GM06990 (cell line): ENCODE measurements around the gene ATXN7L1.

Experiments
- DNase-seq: peaks from one replicate; pipeline ENCODE4 v3.0.0-alpha.2; 2011; ENCODE audit not compliant: insufficient read length; ENCODE audit errors: extremely low read depth
- H3K27me3 ChIP-seq: replicated peaks from 2 replicates; pipeline ENCODE4 v1.6.0; 2011; ENCODE audit warnings: low read length; ENCODE audit not compliant: control insufficient read depth, insufficient read depth
- H3K36me3 ChIP-seq: 2 replicates; pipeline ENCODE4 v1.5.1; 2011; ENCODE audit warnings: low read length; ENCODE audit not compliant: control insufficient read depth, insufficient read depth
- H3K4me3 ChIP-seq: replicated peaks from 2 replicates; pipeline ENCODE4 v1.5.1; 2011; ENCODE audit warnings: low read depth, mild to moderate bottlenecking, control low read depth, low read length
- TF ChIP-seq, protein P1 (sequence below): IDR thresholded peaks from 2 replicates; pipeline ENCODE4 v1.5.1; 2011; ENCODE audit warnings: low read length, control low read depth, mild to moderate bottlenecking, inconsistent platforms; ENCODE audit not compliant: insufficient read depth, poor library complexity, severe bottlenecking

Gene ATXN7L1

DNA sequence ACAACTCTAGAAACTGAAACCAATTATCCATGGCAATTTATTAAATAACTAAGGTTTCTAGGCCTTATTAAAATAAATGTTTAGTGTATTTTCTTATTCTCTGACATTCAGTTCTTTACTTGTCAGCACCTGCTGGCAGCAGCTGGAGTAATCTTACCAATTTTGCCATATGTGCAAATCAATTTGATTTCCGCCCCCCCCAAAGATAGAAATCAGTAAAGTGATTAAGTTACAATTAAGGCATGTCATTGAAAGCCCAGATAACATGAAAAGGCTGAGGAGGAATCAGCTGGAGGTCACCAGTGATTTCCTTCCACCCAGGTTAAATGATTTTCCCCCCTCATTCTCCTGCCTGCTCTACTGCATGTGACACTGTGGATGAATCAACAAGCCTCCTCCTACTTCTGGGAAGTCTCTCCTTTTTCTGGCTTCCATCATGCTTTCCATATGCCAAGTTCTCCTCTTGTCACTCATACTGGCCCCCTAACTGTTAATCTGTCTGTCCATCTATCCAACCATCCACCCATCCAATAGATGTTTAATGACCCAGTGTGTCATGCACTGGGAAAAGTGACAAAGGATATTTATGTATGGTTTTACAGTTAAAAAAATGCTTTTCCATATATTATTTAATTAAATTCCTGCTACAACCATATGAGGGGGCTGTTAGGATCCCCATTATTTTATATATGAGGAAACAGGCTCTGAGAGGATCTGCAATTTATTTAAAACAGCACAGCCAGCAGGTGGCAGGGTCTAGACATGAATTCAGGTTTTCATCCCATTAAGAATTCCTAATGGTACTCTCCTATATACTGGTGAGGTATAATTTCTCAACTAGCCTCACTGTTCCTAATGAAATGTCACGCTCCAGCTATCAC is 116.5 kb downstream of the ATXN7L1 start:
- Histone ChIP-seq H3K4me3 (no peak overlapping the region), H3K36me3 (no peaks in the 10 kb centered on the region), H3K27me3 (peaks cover 2% of the 10 kb centered on the region)
- TF ChIP-seq, protein P1, sequence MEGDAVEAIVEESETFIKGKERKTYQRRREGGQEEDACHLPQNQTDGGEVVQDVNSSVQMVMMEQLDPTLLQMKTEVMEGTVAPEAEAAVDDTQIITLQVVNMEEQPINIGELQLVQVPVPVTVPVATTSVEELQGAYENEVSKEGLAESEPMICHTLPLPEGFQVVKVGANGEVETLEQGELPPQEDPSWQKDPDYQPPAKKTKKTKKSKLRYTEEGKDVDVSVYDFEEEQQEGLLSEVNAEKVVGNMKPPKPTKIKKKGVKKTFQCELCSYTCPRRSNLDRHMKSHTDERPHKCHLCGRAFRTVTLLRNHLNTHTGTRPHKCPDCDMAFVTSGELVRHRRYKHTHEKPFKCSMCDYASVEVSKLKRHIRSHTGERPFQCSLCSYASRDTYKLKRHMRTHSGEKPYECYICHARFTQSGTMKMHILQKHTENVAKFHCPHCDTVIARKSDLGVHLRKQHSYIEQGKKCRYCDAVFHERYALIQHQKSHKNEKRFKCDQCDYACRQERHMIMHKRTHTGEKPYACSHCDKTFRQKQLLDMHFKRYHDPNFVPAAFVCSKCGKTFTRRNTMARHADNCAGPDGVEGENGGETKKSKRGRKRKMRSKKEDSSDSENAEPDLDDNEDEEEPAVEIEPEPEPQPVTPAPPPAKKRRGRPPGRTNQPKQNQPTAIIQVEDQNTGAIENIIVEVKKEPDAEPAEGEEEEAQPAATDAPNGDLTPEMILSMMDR = peak; percentile 43
- no peak for DNase-seq

GRCh38 chr7:105756367-105756766 is 120.0 kb downstream of the ATXN7L1 start:
- no peak overlapping the region for H3K4me3 ChIP-seq
- DNase-seq = no peak
- peaks cover 2% of the 10 kb centered on the region for H3K27me3 ChIP-seq
- TF ChIP-seq, protein P1 = no peak
- H3K36me3 ChIP-seq = no peaks in the 10 kb centered on the region

- no peak overlapping the region for H3K4me3 ChIP-seq
- DNase-seq = no peak
- TF ChIP-seq, protein P1 = no peak
- no peaks in the 10 kb centered on the region for H3K36me3 ChIP-seq
- H3K27me3 ChIP-seq = no peaks in the 10 kb centered on the region; the same call in 1 of the 2 replicates
These were observed 123.6 kb downstream of the ATXN7L1 start for GRCh38 chr7:105752671-105753275.

- DNase-seq = no peak
- TF ChIP-seq, protein P1 = no peak
- H3K4me3 ChIP-seq = no peak overlapping the region
- H3K27me3 ChIP-seq = no peaks in the 10 kb centered on the region; the same call in none of the 2 replicates
- no peaks in the 10 kb centered on the region for H3K36me3 ChIP-seq
These were observed 125.3 kb downstream of the ATXN7L1 start for GRCh38 chr7:105751054-105751453.

- Histone ChIP-seq H3K4me3 (no peak overlapping the region), H3K36me3 (no peaks in the 10 kb centered on the region), H3K27me3 (peaks cover 1% of the 10 kb centered on the region)
- no peak for DNase-seq
- TF ChIP-seq, protein P1 = no peak
These were observed 127.7 kb downstream of the ATXN7L1 start for GRCh38 chr7:105748701-105749100.
